ENCODE data around the gene PSME1. TPM values are rescaled to one million over a fixed set of nuclear protein-coding genes. Genes with fewer than 3 reads are reported as not detected.
A peak's percentile ranks its signal among the peaks of the same experiment; 100 is the strongest.

The PSME1 gene
- total and polyA plus RNA-seq, 2 of the 4 experiments (the other 2 are of a cell fraction) = 42.8 to 106 TPM

GRCh38 chr14:24141097-24141880 lies 5.3 kb downstream of the PSME1 start, which contains the start of gene EMC9:
Gene EMC9, minus strand, starts transcription at chr14:24141591. Its CDS starts 287 bp downstream, at chr14:24141304.
- peak within 1 kb of the TSS; percentile 31 for H4K5ac ChIP-seq (ENCODE audit: low read depth, low read length)
- H4K20me1 ChIP-seq (ENCODE audit: insufficient read depth, low read length) = peaks cover 17% of the 10 kb centered on the region
- H2AK5ac ChIP-seq (ENCODE audit: low read depth, low read length) = peak within 1 kb of the TSS; percentile 94
- peaks cover 15% of the 10 kb centered on the region for H3K4me1 ChIP-seq (ENCODE audit: control insufficient read depth, insufficient read depth, low read length)
- H3K14ac ChIP-seq (replicated peaks; ENCODE audit: low read depth, low read length) = peak within 1 kb of the TSS; percentile 93
- dilution Hi-C loops (cut with HindIII; ENCODE audit: low sequenced_read_pairs, unreplicated experiment) = no loop called here
- intact Hi-C loops (cut with micrococcal nuclease) = loop anchor here (2.0 kb wide), 1 partner anchor 26 kb away; the partner anchor contains the start of genes DCAF11 and NRL
- H4K8ac ChIP-seq (ENCODE audit: low read depth in 2 of 2, low read length in 2 of 2) = peak within 1 kb of the TSS; percentile 83 to 93
- no peaks in the 10 kb centered on the region for H3K27me3 ChIP-seq (ENCODE audit: control insufficient read depth, insufficient read depth, low read length)
- peak within 1 kb of the TSS; percentile 42; the same call in 1 of the 2 replicates for H2BK120ac ChIP-seq (ENCODE audit: low read depth, low read length)
- H3K27ac ChIP-seq (ENCODE audit: insufficient read depth, low read length) = peak within 1 kb of the TSS; percentile 80
- peak within 1 kb of the TSS; percentile 78 for H2BK5ac ChIP-seq (ENCODE audit: low read depth, low read length, poor library complexity, severe bottlenecking)
- peak within 1 kb of the TSS; percentile 89 for H4K91ac ChIP-seq (ENCODE audit: insufficient read depth, low read depth, low read length)
- WGBS, 2 experiments (ENCODE audit: extremely low coverage in 2 of 2, insufficient read length in 1 of 2) = 1% methylated on average over 16 of the region's 65 CpGs; no CpG with 5 or more reads in 1 of the 2 experiments
- H3K18ac ChIP-seq (ENCODE audit: low read depth, low read length) = 0 out of 2 replicates have a peak within 1 kb of the TSS, but pooled peaks have one; percentile 5
- ATAC-seq (ENCODE audit: low read depth) (peak; percentile 92), DNase-seq (peak; percentile 99)
- H2BK15ac ChIP-seq (ENCODE audit: low read depth, low read length) = peak within 1 kb of the TSS; percentile 3; the same call in 1 of the 3 replicates
- peaks cover 37 to 82% of the 10 kb centered on the region in 2 experiments for H3K79me1 ChIP-seq (ENCODE audit: low read depth in 1 of 2, low read length in 2 of 2)
- H3K9me1 ChIP-seq (ENCODE audit: insufficient read depth, low read length) = peaks cover 35% of the 10 kb centered on the region
- H3K9me3 ChIP-seq (ENCODE audit: control insufficient read depth, insufficient read depth, low read length) = no peaks in the 10 kb centered on the region
- CTCF ChIA-PET = interaction anchor here (0.8 to 1.6 kb wide), 2 partner anchors 20 to 32 kb away, joined by 3 to 5 read pairs; partner anchors contain the start of gene IRF9
- peak within 1 kb of the TSS; percentile 68 for H3K4me3 ChIP-seq (ENCODE audit: insufficient read depth, low read depth, low read length)
- no peak within 1 kb of the TSS for H2BK20ac ChIP-seq (ENCODE audit: low read depth, low read length)
- H2AFZ ChIP-seq (replicated peaks; ENCODE audit: low read length, poor library complexity) = peak within 1 kb of the TSS; percentile 96
- POLR2A ChIA-PET (ENCODE audit: unreplicated experiment) = interaction anchor here (0.6 kb wide), 1 partner anchor 47 kb away, joined by 3 read pairs; the partner anchor contains the start of gene PCK2
- peak within 1 kb of the TSS; percentile 94 for H3K23ac ChIP-seq (ENCODE audit: low read depth, low read length)
- peak within 1 kb of the TSS; percentile 68 for H3K4me2 ChIP-seq (ENCODE audit: low read depth, low read length)
- H3K4ac ChIP-seq (ENCODE audit: low read depth, low read length) = peak within 1 kb of the TSS; percentile 90
- in situ Hi-C loops (cut with MboI; ENCODE audit: low sequenced_read_pairs) = loop anchor here (25.0 kb wide), 2 partner anchors 829 to 1054 kb away; partner anchors contain the start of genes ACIN1, BCL2L2, C14orf119 and PABPN1
- H3K9ac ChIP-seq (ENCODE audit: low read depth, low read length) = peak within 1 kb of the TSS; percentile 76
- no TSS peak for BruUV-seq (replicated peaks)
- peak within 1 kb of the TSS; percentile 65 for H3K56ac ChIP-seq (ENCODE audit: extremely low read depth, insufficient read depth, low read length)
- peak within 1 kb of the TSS; percentile 98 for H2AK9ac ChIP-seq (replicated peaks; ENCODE audit: low read depth, low read length, poor library complexity)
- H3K36me3 ChIP-seq (ENCODE audit: control insufficient read depth, insufficient read depth, low read length) = peaks cover 23% of the 10 kb centered on the region
- TF ChIP-seq, protein P1, sequence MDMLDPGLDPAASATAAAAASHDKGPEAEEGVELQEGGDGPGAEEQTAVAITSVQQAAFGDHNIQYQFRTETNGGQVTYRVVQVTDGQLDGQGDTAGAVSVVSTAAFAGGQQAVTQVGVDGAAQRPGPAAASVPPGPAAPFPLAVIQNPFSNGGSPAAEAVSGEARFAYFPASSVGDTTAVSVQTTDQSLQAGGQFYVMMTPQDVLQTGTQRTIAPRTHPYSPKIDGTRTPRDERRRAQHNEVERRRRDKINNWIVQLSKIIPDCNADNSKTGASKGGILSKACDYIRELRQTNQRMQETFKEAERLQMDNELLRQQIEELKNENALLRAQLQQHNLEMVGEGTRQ (IDR thresholded peaks at IDR 0.05; ENCODE audit: low read depth, low read length) = peak; percentile 91
- peak; percentile 78 for TF ChIP-seq RFX5 (IDR thresholded peaks at IDR 0.05; ENCODE audit: low read depth, low read length)
- TF ChIP-seq BHLHE40 (IDR thresholded peaks at IDR 0.05; ENCODE audit: low read depth, low read length) = no peak
- peak; percentile 32 for TF ChIP-seq CTCF (conservative IDR thresholded peaks at IDR 0.05; ENCODE audit: low read depth, low read length)
- peak; percentile 44; the same call in 1 of the 2 replicates for TF ChIP-seq MXI1 (IDR thresholded peaks at IDR 0.05; ENCODE audit: borderline replicate concordance, low read depth, low read length)
- TF ChIP-seq, protein P2, sequence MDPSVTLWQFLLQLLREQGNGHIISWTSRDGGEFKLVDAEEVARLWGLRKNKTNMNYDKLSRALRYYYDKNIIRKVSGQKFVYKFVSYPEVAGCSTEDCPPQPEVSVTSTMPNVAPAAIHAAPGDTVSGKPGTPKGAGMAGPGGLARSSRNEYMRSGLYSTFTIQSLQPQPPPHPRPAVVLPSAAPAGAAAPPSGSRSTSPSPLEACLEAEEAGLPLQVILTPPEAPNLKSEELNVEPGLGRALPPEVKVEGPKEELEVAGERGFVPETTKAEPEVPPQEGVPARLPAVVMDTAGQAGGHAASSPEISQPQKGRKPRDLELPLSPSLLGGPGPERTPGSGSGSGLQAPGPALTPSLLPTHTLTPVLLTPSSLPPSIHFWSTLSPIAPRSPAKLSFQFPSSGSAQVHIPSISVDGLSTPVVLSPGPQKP (IDR thresholded peaks at IDR 0.05; ENCODE audit: borderline replicate concordance, low read depth, low read length) = no peak
- no peak for TF ChIP-seq RCOR1 (IDR thresholded peaks at IDR 0.05; ENCODE audit: insufficient replicate concordance, low read length)
- TF ChIP-seq FOS (IDR thresholded peaks at IDR 0.05; ENCODE audit: low read depth, low read length) = peak; percentile 39; the same call in 1 of the 2 replicates
- TF ChIP-seq POLR2A (IDR thresholded peaks at IDR 0.05; ENCODE audit: low read depth, low read length) = peak; percentile 84
- TF ChIP-seq NFE2L2 (IDR thresholded peaks at IDR 0.05; ENCODE audit: low read depth, low read length) = no peak
- no peak for TF ChIP-seq SMC3 (IDR thresholded peaks at IDR 0.05; ENCODE audit: low read depth, low read length)
- TF ChIP-seq MAZ (IDR thresholded peaks at IDR 0.05; ENCODE audit: borderline replicate concordance, low read depth, low read length) = peak; percentile 36; the same call in 1 of the 2 replicates

Data from IMR-90 (cell line).